ENCODE data around the gene TMEM184B. TPM values are rescaled to one million over a fixed set of nuclear protein-coding genes. Genes with fewer than 3 reads are reported as not detected.

Gene TMEM184B
- total RNA-seq, 3 donors from 2014 or later (not counting 1 experiment from before 2014, with no cell fraction given): 58.1 to 72.5 (median 68.6) TPM

DNA sequence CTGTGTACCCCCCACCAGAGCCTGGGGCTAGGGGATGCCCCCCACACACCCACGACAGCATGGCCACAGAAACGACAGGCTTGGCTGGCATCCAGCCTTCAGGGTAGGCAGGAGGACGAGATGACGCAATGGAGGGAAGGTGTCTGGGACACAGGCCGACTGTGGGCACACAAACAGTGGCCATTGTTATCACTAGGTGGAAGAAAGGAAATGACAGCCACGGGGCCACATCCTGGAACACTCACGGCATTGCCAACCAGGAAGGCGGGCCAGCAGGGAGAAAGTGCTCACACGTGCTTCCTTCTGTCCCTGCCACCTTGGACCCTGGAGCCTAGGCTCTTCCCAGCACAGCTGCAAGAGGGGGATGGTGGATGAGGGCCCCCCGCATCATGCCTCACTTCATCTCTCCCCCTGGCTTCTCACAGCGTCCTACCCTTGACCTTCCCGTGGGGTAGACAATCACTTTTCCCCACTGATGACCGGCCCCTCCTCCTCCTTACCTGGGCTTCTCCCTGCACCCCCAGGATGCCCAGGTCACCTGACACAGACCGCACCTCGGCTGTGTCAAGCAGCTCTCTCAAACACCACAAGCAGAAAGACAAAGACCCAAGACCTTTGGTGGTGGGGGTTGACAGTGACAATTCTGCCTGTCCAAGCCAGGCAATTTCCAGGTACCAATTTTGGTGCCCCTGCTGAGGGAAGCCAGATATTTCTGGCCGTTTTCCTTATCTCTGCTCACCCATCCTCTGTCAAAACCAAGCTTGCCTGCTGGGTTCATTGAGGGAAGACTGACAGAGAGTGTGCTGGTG lies 99.8 kb downstream of the TMEM184B start:
- peak overlapping the region; percentile 85 to 91 for H3K27ac Mint-ChIP-seq
- H3K4me3 Mint-ChIP-seq: peak overlapping the region; percentile 77
- no peak for TF ChIP-seq CTCF (IDR thresholded peaks at IDR 0.05)

DNA sequence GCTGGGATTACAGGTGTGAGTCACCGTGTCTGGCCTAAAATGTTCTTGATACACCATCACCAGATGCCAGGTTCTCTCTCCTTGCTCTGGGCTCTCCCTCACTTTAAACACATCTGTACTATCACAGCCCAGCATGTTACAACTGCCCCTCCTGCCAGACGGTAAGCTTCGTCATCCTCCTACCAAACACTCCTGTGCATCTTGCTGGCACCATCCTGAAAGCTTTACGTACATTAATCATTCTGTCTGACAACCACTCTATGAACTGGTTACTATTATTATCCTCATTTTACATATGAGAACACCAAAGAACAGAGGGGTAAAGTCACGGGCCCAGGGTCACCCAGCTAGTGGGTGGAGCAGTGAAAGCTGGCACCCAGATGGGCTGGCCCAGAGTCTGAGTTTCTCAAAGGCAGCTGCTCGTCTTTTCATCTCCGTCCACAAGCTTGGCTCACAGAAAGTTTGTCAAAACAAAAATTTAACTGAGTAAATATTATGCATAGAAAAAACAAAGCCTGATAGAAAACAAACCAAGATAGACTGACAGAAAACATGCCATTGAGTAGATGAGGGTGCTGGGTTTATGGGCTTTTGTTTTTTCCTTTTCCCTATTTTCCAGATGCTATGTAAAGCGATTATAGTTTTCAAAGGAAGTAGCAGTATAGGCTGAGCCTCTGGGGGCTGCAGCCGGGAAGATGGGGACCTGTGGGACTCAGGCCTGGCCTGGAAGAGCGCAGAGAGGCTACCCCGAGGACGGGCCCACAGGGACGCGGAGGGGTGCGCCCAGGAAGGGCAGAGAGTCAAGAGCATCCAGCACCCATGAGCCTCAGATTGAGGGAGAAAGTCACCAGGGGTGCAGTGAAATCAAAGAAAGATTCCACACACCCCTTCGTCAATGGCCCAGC lies 100.6 kb downstream of the TMEM184B start:
- DNase-seq (no peak), ATAC-seq (no peak)
- Histone ChIP-seq H3K27me3 (ENCODE audit: control insufficient read depth, insufficient read depth, low read length) (no peaks in the 10 kb centered on the region), H3K4me1 (ENCODE audit: control insufficient read depth, insufficient read depth, low read length) (peaks cover 56% of the 10 kb centered on the region), H3K9me3 (ENCODE audit: control insufficient read depth, insufficient read depth, low read length) (no peaks in the 10 kb centered on the region), H3K36me3 (ENCODE audit: control insufficient read depth, insufficient read depth, low read length) (peaks cover 3% of the 10 kb centered on the region), H3K4me3 (ENCODE audit: low read length) (no peak overlapping the region), H3K27ac (ENCODE audit: low read length) (peak overlapping the region; percentile 70)
- 83% methylated on average over 15 of the region's 16 CpGs for WGBS (ENCODE audit: insufficient coverage)
- no peaks in the 10 kb centered on the region for H3K36me3 Mint-ChIP-seq
- intact Hi-C loops (cut with micrococcal nuclease): loop anchor here (2.0 to 10.0 kb wide), 3 partner anchors 29 to 93 kb away; no protein-coding TSS in a partner anchor
- peak overlapping the region; percentile 77 for H3K4me3 Mint-ChIP-seq
- H3K9me3 Mint-ChIP-seq: no peaks in the 10 kb centered on the region
- no peaks in the 10 kb centered on the region for H3K27me3 Mint-ChIP-seq (ENCODE audit: low read depth in 2 of 2)
- H3K4me1 Mint-ChIP-seq: peaks cover 36 to 51% of the 10 kb centered on the region in 2 donors
- no peak for TF ChIP-seq CTCF (IDR thresholded peaks at IDR 0.05)
- H3K27ac Mint-ChIP-seq: peak overlapping the region; percentile 85 to 91

More for the DNA sequence above, 99.8 kb downstream of the TMEM184B start:
- intact Hi-C loops (cut with micrococcal nuclease): loop anchor here (2.0 to 10.0 kb wide), 3 partner anchors 30 to 92 kb away; no protein-coding TSS in a partner anchor
- H3K27me3 ChIP-seq (ENCODE audit: control insufficient read depth, insufficient read depth, low read length): no peaks in the 10 kb centered on the region
- 34% methylated on average over 13 of the region's 16 CpGs for WGBS (ENCODE audit: insufficient coverage)
- Mint-ChIP-seq H3K4me1 (peaks cover 45 to 59% of the 10 kb centered on the region in 2 donors), H3K27me3 (ENCODE audit: low read depth in 2 of 2) (no peaks in the 10 kb centered on the region), H3K36me3 (no peaks in the 10 kb centered on the region), H3K9me3 (no peaks in the 10 kb centered on the region)
- H3K27ac ChIP-seq (ENCODE audit: low read length): peak overlapping the region; percentile 70
- peaks cover 64% of the 10 kb centered on the region for H3K4me1 ChIP-seq (ENCODE audit: control insufficient read depth, insufficient read depth, low read length)
- H3K4me3 ChIP-seq (ENCODE audit: low read length): no peak overlapping the region
- ATAC-seq (peak; percentile 71 to 82 (median 80)), DNase-seq (peak; percentile 75 to 81)
- no peaks in the 10 kb centered on the region for H3K9me3 ChIP-seq (ENCODE audit: control insufficient read depth, insufficient read depth, low read length)
- H3K36me3 ChIP-seq (ENCODE audit: control insufficient read depth, insufficient read depth, low read length): no peaks in the 10 kb centered on the region

- H3K27ac Mint-ChIP-seq: peak overlapping the region in 1 of 2 donors; percentile 30
- 98% methylated on average over 5 of the region's 5 CpGs for WGBS (ENCODE audit: insufficient coverage)
- H3K36me3 ChIP-seq (ENCODE audit: control insufficient read depth, insufficient read depth, low read length): peaks cover 3% of the 10 kb centered on the region
- DNase-seq (no peak), ATAC-seq (no peak)
- peak overlapping the region; percentile 5 for H3K4me3 Mint-ChIP-seq
- TF ChIP-seq CTCF (IDR thresholded peaks at IDR 0.05): no peak
- no peaks in the 10 kb centered on the region for H3K9me3 ChIP-seq (ENCODE audit: control insufficient read depth, insufficient read depth, low read length)
- H3K9me3 Mint-ChIP-seq: no peaks in the 10 kb centered on the region
- no peak overlapping the region for H3K4me3 ChIP-seq (ENCODE audit: low read length)
- H3K27ac ChIP-seq (ENCODE audit: low read length): no peak overlapping the region
- H3K36me3 Mint-ChIP-seq: no peaks in the 10 kb centered on the region
- no peaks in the 10 kb centered on the region for H3K27me3 Mint-ChIP-seq (ENCODE audit: low read depth in 2 of 2)
- H3K4me1 Mint-ChIP-seq: peaks cover 23 to 36% of the 10 kb centered on the region in 2 donors
- peaks cover 44% of the 10 kb centered on the region for H3K4me1 ChIP-seq (ENCODE audit: control insufficient read depth, insufficient read depth, low read length)
- intact Hi-C loops (cut with micrococcal nuclease): loop anchor here (10.0 kb wide), 2 partner anchors 54 to 94 kb away; no protein-coding TSS in a partner anchor
- no peaks in the 10 kb centered on the region for H3K27me3 ChIP-seq (ENCODE audit: control insufficient read depth, insufficient read depth, low read length)
Measured at GRCh38 chr22:38170469-38170868, 102.3 kb downstream of the TMEM184B start.

Other genes with a start within 250 kb of the TMEM184B start
- gene PICK1, start 215.6 kb downstream of the TMEM184B start, total RNA-seq: 10 to 100 TPM; 28.4 to 30.9 (median 29.9) TPM
- 1 to 10 TPM in 1 of 3 donors, not detected in 2; 1.0 TPM for gene SLC16A8, start 188.8 kb downstream of the TMEM184B start, total RNA-seq
- 1 to 10 TPM in 2 of 3 donors, under 1 TPM in 1; 0.99 to 1.9 (median 1.2) TPM for gene BAIAP2L2, start 162.3 kb downstream of the TMEM184B start, total RNA-seq
- 100 to 1,000 TPM; 137 to 167 (median 145) TPM for gene PLA2G6, start 91.2 kb downstream of the TMEM184B start, total RNA-seq
- gene MAFF, start 71.0 kb downstream of the TMEM184B start, total RNA-seq: 100 to 1,000 TPM; 168 to 215 (median 187) TPM
- 100 to 1,000 TPM; 126 to 178 (median 149) TPM for gene CSNK1E, start 44.4 kb upstream of the TMEM184B start, total RNA-seq
- gene KCNJ4, start 182.2 kb upstream of the TMEM184B start, total RNA-seq: not detected
- gene KDELR3, start 195.1 kb upstream of the TMEM184B start, total RNA-seq: under 1 TPM in 1 of 3 donors, not detected in 2; 0.25 TPM
- 100 to 1,000 TPM; 571 to 752 (median 578) TPM for gene DDX17, start 233.3 kb upstream of the TMEM184B start, total RNA-seq